Fibroblast of peridontal ligament (primary cell): Measurements from ENCODE around the gene MVD.
A peak's percentile ranks its signal among the peaks of the same experiment; 100 is the strongest.

ENCODE experiments used
- DNase-seq: peaks from one replicate; pipeline ENCODE4 v3.0.0-alpha.2; 2010; ENCODE audit errors: extremely low read depth

MVD gene

GRCh38 chr16:88697116-88697830, 34.4 kb upstream of the MVD start:
- no peak for DNase-seq

GRCh38 chr16:88696441-88696840, 33.5 kb upstream of the MVD start:
- DNase-seq, result no peak

GRCh38 chr16:88695753-88696152, 32.9 kb upstream of the MVD start:
- no peak for DNase-seq

GRCh38 chr16:88695218-88695617, 32.3 kb upstream of the MVD start:
- DNase-seq, result no peak

DNA sequence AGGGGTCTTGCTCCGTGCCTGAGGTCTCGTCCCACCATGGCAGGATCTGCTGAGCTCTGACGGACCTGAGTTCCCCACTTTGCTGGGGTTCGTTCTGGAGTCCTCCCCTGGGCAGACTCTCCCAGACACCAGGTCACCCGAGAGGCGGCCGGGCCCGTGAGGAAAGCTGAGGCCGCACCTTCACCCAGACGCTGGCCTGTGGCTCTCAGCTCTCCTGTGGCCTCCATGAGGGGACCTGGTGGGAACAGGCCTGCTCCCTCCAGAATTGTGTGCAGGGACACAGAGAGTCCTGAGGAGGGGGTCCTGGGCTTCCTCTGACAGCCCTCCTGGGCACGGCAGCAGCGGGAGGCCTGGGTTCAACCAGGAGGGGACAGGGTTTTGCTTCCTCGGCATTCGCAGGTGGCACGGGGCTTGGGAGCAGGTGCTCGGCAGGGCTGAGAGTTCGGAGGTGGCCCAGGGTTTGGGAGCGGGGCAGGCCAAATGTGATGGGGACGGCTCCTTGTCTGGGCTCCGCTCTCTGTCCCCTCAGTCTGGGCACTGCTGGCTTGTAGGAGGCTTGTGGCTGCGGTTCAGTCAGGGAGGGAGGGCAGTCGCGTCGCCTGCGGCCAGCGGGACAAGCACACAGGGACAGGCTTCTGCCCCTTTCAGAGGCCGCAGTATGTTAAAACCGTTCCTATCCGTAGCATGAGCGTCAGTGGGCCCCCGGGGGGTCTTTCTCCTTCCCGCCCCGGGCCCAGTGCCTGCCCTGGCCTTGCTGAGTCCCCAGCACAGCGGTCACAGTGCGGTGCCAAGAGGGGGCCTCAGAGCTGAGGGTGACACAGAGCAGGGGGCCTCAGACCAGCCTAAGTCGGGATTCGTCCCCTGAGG, 31.6 kb upstream of the MVD start:
- DNase-seq, result no peak

DNA sequence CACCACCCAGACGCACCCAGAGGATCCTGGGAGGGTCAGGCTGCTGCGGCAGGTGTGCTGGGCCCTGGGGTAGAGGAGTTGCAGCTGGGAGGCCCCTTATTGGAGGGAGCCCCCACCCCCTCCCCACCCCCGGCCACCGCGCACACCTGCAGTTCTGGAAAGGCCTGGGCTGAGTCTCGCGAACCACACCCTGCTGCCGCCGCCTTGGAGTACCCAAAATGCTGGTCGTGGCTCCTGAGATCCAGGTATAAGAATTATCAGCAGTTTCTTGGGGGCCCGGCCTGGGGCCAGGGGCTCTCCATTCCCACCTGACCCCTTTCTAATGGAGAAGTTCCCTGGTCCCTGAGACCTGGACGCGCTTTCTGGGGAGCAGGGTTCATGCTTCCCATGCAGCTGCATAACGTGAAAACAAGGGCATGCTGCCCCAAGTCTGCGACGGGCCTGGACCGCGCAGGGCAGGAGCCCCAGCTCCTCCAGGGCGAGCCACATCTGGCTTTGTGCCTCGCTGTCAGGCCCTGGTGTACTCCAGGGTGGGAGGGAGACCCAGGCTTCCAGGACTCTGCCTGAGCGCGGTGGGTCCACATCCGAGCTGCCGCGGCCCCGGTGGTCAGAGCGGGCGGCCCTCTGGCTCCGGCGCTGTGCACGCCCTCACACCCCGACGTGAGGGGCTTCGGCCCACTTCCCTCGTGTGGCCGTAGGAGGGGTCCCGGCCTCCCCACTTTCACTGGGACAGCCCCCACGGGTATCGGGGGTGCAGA, 30.7 kb upstream of the MVD start:
- no peak for DNase-seq

- no peak for DNase-seq
Measured at GRCh38 chr16:88692861-88693260, 30.0 kb upstream of the MVD start.

DNA sequence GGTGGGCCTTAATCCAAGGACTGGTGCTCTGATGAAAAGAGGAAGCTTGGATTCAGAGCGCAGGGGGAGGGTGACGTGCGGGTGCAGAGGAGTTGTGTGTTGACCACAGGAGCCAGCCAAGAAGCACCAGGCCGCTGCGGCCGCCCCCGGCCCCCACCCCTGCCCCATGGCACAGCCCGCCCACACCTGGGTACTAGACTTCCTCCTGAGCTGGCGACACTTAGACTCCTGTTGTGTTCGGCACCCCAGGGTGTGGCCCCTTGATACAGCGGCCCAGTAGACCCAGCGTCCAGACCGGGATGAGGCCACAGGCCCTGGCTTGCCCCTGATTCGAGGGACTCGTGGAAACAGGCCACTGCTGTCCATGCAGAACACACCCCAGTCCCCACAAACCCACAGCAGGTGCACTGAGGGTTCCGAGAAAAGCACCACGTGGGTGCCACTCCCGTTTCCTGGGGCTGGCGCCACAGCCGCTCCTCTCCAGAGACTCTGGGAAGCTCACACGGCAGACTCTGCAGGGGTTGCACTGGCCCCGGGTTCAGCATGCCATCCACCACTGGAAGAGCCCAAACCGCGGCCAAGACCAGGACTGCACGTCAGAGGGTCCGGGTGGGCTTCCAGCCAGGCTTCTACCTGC, 29.2 kb upstream of the MVD start:
- no peak for DNase-seq

DNA sequence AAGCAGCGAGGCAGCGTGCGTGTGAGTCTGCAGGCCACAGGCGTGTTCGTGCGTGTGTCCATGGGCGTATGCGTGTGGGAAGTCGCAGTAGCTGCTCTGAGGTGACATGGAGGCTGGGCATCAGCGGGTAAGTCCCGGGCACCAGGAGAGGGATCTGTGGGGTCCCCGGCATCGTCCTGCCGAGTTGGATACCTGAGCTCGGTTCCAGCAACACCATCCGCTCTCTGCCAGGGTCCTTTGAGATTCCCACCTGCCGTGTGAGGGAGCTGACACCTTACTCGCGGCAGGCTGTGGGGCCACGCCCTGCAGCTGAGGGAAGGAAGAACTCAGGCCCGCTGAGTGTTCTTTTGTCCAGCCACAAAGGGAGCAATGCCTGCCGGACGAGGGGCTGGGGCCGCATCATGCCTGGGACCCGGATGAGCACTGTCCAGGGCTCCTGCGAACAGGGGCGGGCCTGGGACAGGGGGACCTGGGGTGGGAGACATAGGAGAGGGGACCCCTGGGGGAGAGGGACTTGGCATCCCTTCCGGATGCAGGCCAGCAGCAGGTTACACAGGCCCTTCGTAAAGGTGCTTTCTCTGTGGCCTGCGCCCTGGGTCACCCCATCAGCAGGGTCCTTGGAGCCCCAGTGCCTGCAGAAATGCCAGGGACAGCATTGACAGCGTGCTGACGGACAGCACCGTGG, 28.4 kb upstream of the MVD start:
- no peak for DNase-seq

GRCh38 chr16:88690341-88691128, 27.6 kb upstream of the MVD start:
- DNase-seq, result no peak

DNA sequence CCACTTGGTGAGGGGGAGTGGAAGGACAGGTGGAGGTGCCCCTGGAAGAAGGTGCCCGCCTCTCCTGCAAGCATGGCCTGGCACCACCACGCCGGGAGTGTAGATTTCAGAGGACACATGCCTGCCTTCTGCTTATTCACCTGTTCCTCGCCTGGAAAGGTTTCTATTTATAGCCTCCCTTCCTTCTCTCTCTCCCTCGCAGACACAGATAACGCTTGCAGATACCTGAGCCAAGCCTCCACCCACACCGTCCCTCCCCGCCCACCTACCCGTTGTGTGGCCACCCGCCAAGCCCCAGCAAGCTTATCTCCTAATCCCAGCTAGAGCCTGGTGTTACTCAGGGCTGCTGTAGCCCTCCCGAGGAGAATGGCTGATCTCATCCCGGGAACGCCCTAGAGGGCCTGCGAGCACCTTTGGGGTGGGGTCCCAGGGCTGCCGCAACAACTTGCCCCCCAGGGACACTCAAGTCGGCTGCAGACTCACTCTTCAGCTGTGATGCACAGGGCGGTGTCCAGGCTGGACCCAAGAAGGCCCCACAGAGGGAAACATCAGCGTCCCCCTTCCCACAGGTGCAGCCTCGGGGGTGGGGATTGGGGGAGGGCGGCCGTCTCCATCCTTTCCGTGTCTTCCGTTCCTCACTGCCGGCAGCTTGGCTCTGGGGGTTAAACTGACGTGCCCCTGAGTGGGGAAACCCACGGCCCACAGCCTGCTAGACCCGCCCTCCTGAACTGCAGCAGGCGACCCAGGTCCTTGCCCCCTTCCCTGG, 25.3 kb upstream of the MVD start:
- DNase-seq, result no peak

GRCh38 chr16:88687676-88688012, 24.8 kb upstream of the MVD start:
- no peak for DNase-seq

- no peak for DNase-seq
Measured at GRCh38 chr16:88687254-88687576, 24.3 kb upstream of the MVD start.

- no peak for DNase-seq
Measured at GRCh38 chr16:88686439-88687253, 23.8 kb upstream of the MVD start, which contains the start of gene SNAI3. SNAI3 (minus strand) TSS chr16:88686507; CDS start chr16:88686406, 101 bp downstream.

DNA sequence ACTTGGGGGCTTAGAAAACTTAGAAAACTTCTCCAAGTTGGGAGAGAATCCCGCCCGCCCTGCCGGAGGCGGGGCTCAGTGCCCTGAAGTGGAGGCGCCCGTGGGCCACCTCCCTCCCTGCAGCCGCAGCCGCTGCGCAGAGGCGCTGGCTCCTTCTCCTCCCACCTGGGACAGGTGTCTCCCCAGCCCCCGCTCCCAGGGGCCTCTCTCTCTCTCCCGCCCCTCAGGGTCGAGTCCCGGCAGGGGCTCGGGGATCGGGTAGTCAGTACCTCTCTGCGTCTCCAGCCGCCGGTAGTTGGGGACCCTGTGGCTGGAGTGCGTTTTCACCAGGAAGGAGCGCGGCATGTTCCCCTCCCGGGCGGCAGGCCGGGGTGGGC, 23.2 kb upstream of the MVD start:
- DNase-seq, result no peak

GRCh38 chr16:88685156-88686061, 22.5 kb upstream of the MVD start:
- peak; percentile 68 for DNase-seq

DNA sequence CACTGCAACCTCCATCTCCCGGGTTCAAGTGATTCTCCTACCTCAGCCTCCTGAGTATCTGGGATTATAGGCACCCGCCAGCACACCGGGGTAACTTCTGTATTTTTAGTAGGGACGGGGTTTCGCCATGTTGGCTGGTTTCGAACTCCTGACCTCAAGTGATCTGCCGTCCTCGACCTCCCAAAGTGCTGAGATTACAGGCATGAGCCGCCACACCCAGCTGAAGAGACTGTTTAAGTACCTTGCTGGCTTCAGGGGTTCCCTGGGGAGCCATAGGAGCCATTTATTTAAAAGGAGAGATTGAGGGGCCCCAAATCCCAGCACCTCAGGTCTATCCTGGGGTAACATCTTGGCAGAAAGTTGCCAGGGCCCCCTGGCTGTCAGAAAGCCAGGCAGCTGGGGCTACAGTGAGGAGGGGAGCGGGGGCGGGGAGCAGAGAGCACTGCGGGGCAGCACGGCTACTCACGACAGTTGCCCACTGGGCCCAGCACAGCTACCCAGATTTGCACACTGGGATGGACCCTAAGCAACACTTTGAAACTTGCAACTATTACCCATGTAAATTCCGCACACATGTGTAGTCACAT, 21.8 kb upstream of the MVD start:
- DNase-seq, result no peak
